ENCODE results near the gene RHOJ. TPM values are rescaled to one million over a fixed set of nuclear protein-coding genes. Genes with fewer than 3 reads are reported as not detected.

Gene RHOJ
- total and polyA plus RNA-seq, 2 of the 4 experiments (the other 2 are of a cell fraction): 9.5 to 33.9 TPM

- CTCF ChIA-PET: no interaction called here
- no peak for DNase-seq
- no TSS peak for BruUV-seq (replicated peaks)
- Histone ChIP-seq H3K4ac (ENCODE audit: low read depth, low read length) (no peak overlapping the region), H2AK9ac (replicated peaks; ENCODE audit: low read depth, low read length, poor library complexity) (no peak overlapping the region), H3K4me1 (ENCODE audit: control insufficient read depth, insufficient read depth, low read length) (no peaks in the 10 kb centered on the region), H2AK5ac (ENCODE audit: low read depth, low read length) (no peak overlapping the region), H4K8ac (ENCODE audit: low read depth in 2 of 2, low read length in 2 of 2) (no peak overlapping the region), H4K20me1 (ENCODE audit: insufficient read depth, low read length) (no peaks in the 10 kb centered on the region), H3K9me1 (ENCODE audit: insufficient read depth, low read length) (no peaks in the 10 kb centered on the region), H2AFZ (replicated peaks; ENCODE audit: low read length, poor library complexity) (no peak overlapping the region), H4K91ac (ENCODE audit: insufficient read depth, low read depth, low read length) (no peak overlapping the region), H3K14ac (replicated peaks; ENCODE audit: low read depth, low read length) (no peak overlapping the region), H3K36me3 (ENCODE audit: control insufficient read depth, insufficient read depth, low read length) (no peaks in the 10 kb centered on the region), H3K18ac (ENCODE audit: low read depth, low read length) (no peak overlapping the region), H2BK15ac (ENCODE audit: low read depth, low read length) (no peak overlapping the region), H3K4me2 (ENCODE audit: low read depth, low read length) (no peak overlapping the region), H3K27ac (ENCODE audit: insufficient read depth, low read length) (no peak overlapping the region), H2BK5ac (ENCODE audit: low read depth, low read length, poor library complexity, severe bottlenecking) (no peak overlapping the region), H3K56ac (ENCODE audit: extremely low read depth, insufficient read depth, low read length) (no peak overlapping the region), H3K27me3 (ENCODE audit: control insufficient read depth, insufficient read depth, low read length) (no peaks in the 10 kb centered on the region), H3K9me3 (ENCODE audit: control insufficient read depth, insufficient read depth, low read length) (no peaks in the 10 kb centered on the region), H4K5ac (ENCODE audit: low read depth, low read length) (no peak overlapping the region), H3K9ac (ENCODE audit: low read depth, low read length) (no peak overlapping the region), H3K4me3 (ENCODE audit: insufficient read depth, low read depth, low read length) (no peak overlapping the region), H2BK20ac (ENCODE audit: low read depth, low read length) (no peak overlapping the region), H3K79me1 (ENCODE audit: low read depth in 1 of 2, low read length in 2 of 2) (no peaks in the 10 kb centered on the region), H2BK120ac (ENCODE audit: low read depth, low read length) (no peak overlapping the region), H3K23ac (ENCODE audit: low read depth, low read length) (no peak overlapping the region)
- TF ChIP-seq MAFK (IDR thresholded peaks at IDR 0.05; ENCODE audit: low read depth, low read length) (no peak), ELK1 (IDR thresholded peaks at IDR 0.05; ENCODE audit: borderline replicate concordance, low read depth, low read length) (no peak), FOS (IDR thresholded peaks at IDR 0.05; ENCODE audit: low read depth, low read length) (no peak), CHD1 (IDR thresholded peaks at IDR 0.05; ENCODE audit: low read depth, low read length) (no peak), CTCF (conservative IDR thresholded peaks at IDR 0.05; ENCODE audit: low read depth, low read length) (no peak), SMC3 (IDR thresholded peaks at IDR 0.05; ENCODE audit: low read depth, low read length) (no peak), MXI1 (IDR thresholded peaks at IDR 0.05; ENCODE audit: borderline replicate concordance, low read depth, low read length) (no peak), POLR2A (IDR thresholded peaks at IDR 0.05; ENCODE audit: low read depth, low read length) (no peak), RCOR1 (IDR thresholded peaks at IDR 0.05; ENCODE audit: insufficient replicate concordance, low read length) (no peak), RFX5 (IDR thresholded peaks at IDR 0.05; ENCODE audit: low read depth, low read length) (no peak)
- POLR2A ChIA-PET (ENCODE audit: unreplicated experiment): no interaction called here
- intact Hi-C loops (cut with micrococcal nuclease) (no loop called here), dilution Hi-C loops (cut with HindIII; ENCODE audit: low sequenced_read_pairs, unreplicated experiment) (no loop called here), in situ Hi-C loops (cut with MboI; ENCODE audit: low sequenced_read_pairs) (no loop called here)
- WGBS, 2 experiments (ENCODE audit: extremely low coverage in 2 of 2, insufficient read length in 1 of 2): no CpG with 5 or more reads among the region's 4 CpGs
- no peak for ATAC-seq (ENCODE audit: low read depth)
Observed at GRCh38 chr14:63224196-63224595, 20.0 kb downstream of the RHOJ start.

All from IMR-90 (cell line).